ENCODE data around the gene ATG14.

- TF ChIP-seq CTCF (IDR thresholded peaks at IDR 0.05) (no peak), POLR2A (IDR thresholded peaks at IDR 0.05) (no peak)
These were observed 86.8 kb downstream of the ATG14 start for GRCh38 chr14:55324812-55325211.
